Muscle of leg (tissue), 11 donors: ENCODE measurements around the gene LRRC36. TPM values are rescaled to one million over a fixed set of nuclear protein-coding genes. Genes with fewer than 3 reads are reported as not detected.
A peak's percentile ranks its signal among the peaks of the same experiment; 100 is the strongest.
"Not testable (repeated sequence)": the region's sequence is repeated elsewhere in the genome, so short reads cannot be mapped to it uniquely, and the experiment has no call there.

ENCODE experiments used
- DNase-seq: peaks from one replicate; pipeline ENCODE4 v3.0.0; 2013
- H3K27ac ChIP-seq: one replicate; pipeline ENCODE4 v1.5.1; 2013; ENCODE audit warnings: mild to moderate bottlenecking, low read length, control low read depth
- H3K27me3 ChIP-seq: one replicate; pipeline ENCODE4 v1.6.1; 2013; ENCODE audit warnings: low read length; ENCODE audit not compliant: control insufficient read depth, insufficient read depth
- H3K36me3 ChIP-seq: one replicate; pipeline ENCODE4 v1.6.1; 2013; ENCODE audit warnings: low read length; ENCODE audit not compliant: control insufficient read depth, insufficient read depth
- H3K4me1 ChIP-seq: one replicate; pipeline ENCODE4 v1.6.1; 2013; ENCODE audit warnings: low read length; ENCODE audit not compliant: control insufficient read depth, insufficient read depth
- H3K4me3 ChIP-seq: one replicate; pipeline ENCODE4 v1.5.1; 2013; ENCODE audit warnings: low read length, control low read depth
- H3K9me3 ChIP-seq: replicated peaks from 2 replicates; pipeline ENCODE4 v1.6.1; 2013; ENCODE audit warnings: low read depth, low read length; ENCODE audit not compliant: control insufficient read depth
- WGBS: methylation state at CpG from one replicate; pipeline ENCODE4 v1.1.5; 2013; ENCODE audit warnings: missing lambda C conversion rate; ENCODE audit not compliant: insufficient coverage; 5-methylcytosine and 5-hydroxymethylcytosine counted together
- polyA plus RNA-seq, 8 donors: library from polyadenylated mRNA; unstranded; fragments of 120-200 nt; gene quantifications; one replicate each; pipeline versions ENCODE4 v1.2.1 to v1.2.3, GENCODE V29; 2013; ENCODE audit warnings: inconsistent platforms in 1 of 8, low replicate concordance in 1 of 8; ENCODE audit not compliant: insufficient read length in 8 of 8, insufficient read depth in 1 of 8
- total RNA-seq: library from RNA; stranded (reverse); fragments of 120-200 nt; gene quantifications from one replicate; pipeline ENCODE4 v1.2.4, GENCODE V29; 2013

The LRRC36 gene
- total and polyA plus RNA-seq, 9 donors, result 0.21 to 2.4 (median 0.38) TPM; not detected in 1

GRCh38 chr16:67364600-67365235 is 38.1 kb downstream of the LRRC36 start:
- DNase-seq, result no peak
- H3K36me3 ChIP-seq, result no peaks in the 10 kb centered on the region
- peaks cover 2% of the 10 kb centered on the region for H3K27me3 ChIP-seq
- H3K4me3 ChIP-seq, result no peak overlapping the region
- H3K9me3 ChIP-seq, result no peaks in the 10 kb centered on the region
- no peaks in the 10 kb centered on the region for H3K4me1 ChIP-seq
- H3K27ac ChIP-seq, result no peak overlapping the region

- 90% methylated on average over 2 of the region's 4 CpGs for WGBS
- Histone ChIP-seq H3K4me3 (no peak overlapping the region), H3K4me1 (peaks cover 2% of the 10 kb centered on the region), H3K36me3 (no peaks in the 10 kb centered on the region), H3K27ac (no peak overlapping the region), H3K9me3 (no peaks in the 10 kb centered on the region), H3K27me3 (no peaks in the 10 kb centered on the region)
- DNase-seq, result no peak
These were observed 44.0 kb downstream of the LRRC36 start for GRCh38 chr16:67370661-67371060.

GRCh38 chr16:67372664-67373063 is 46.0 kb downstream of the LRRC36 start:
- H3K9me3 ChIP-seq, result no peaks in the 10 kb centered on the region
- no peak overlapping the region for H3K27ac ChIP-seq
- peaks cover 2% of the 10 kb centered on the region for H3K4me1 ChIP-seq
- H3K27me3 ChIP-seq, result no peaks in the 10 kb centered on the region
- H3K36me3 ChIP-seq, result no peaks in the 10 kb centered on the region
- peak; percentile 84 for DNase-seq
- H3K4me3 ChIP-seq, result no peak overlapping the region

- not testable (repeated sequence) for H3K27me3 ChIP-seq, H3K4me3 ChIP-seq, H3K9me3 ChIP-seq, H3K4me1 ChIP-seq, H3K27ac ChIP-seq, DNase-seq, H3K36me3 ChIP-seq
- whole genome bisulfite sequencing, result 94% methylated on average over 6 of the region's 11 CpGs
These were observed 49.4 kb downstream of the LRRC36 start for GRCh38 chr16:67376012-67376411.

- Histone ChIP-seq H3K27me3 (no peaks in the 10 kb centered on the region), H3K27ac (no peak overlapping the region), H3K4me3 (no peak overlapping the region), H3K9me3 (no peaks in the 10 kb centered on the region), H3K36me3 (no peaks in the 10 kb centered on the region), H3K4me1 (peaks cover 6% of the 10 kb centered on the region)
- peak; percentile 75 for DNase-seq
- no CpG with 5 or more reads among the region's 1 CpG for WGBS
These were observed 52.0 kb downstream of the LRRC36 start for GRCh38 chr16:67378642-67379041.

DNA sequence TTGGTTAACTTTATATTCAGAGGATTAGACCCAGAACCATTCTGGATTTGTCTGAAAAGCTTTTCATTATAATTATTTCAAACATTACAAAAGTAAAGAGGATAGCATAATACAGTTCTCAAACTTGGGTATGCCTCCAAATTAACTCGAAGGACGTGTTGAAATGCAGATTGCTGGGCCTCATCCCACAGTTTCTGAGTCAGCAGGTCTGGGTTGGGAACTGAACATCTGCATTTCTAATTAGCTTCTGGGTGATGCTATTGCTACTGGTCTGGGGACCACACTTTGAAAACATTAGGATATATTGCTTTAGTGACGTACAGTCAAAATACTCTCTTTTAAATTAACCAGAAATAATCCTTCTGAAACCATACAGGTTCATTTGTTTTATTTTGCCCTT is 56.7 kb downstream of the LRRC36 start:
- WGBS, result 64% methylated on average over 2 of the region's 3 CpGs
- no peaks in the 10 kb centered on the region for H3K9me3 ChIP-seq
- H3K4me1 ChIP-seq, result peaks cover 3% of the 10 kb centered on the region
- peak; percentile 36 for DNase-seq
- peaks cover 9% of the 10 kb centered on the region for H3K36me3 ChIP-seq
- no peak overlapping the region for H3K4me3 ChIP-seq
- no peak overlapping the region for H3K27ac ChIP-seq
- H3K27me3 ChIP-seq, result no peaks in the 10 kb centered on the region

GRCh38 chr16:67384778-67385510 is 58.3 kb downstream of the LRRC36 start:
- Histone ChIP-seq H3K4me3 (no peak overlapping the region), H3K9me3 (no peaks in the 10 kb centered on the region), H3K36me3 (peaks cover 20% of the 10 kb centered on the region), H3K27ac (no peak overlapping the region), H3K4me1 (peaks cover 12% of the 10 kb centered on the region), H3K27me3 (no peaks in the 10 kb centered on the region)
- 90% methylated on average over 3 of the region's 8 CpGs for WGBS
- peak; percentile 7 for DNase-seq

GRCh38 chr16:67386861-67387455 is 60.3 kb downstream of the LRRC36 start:
- H3K27me3 ChIP-seq, result no peaks in the 10 kb centered on the region
- H3K9me3 ChIP-seq, result no peaks in the 10 kb centered on the region
- no peak overlapping the region for H3K27ac ChIP-seq
- no peak overlapping the region for H3K4me3 ChIP-seq
- 68% methylated on average over 5 of the region's 5 CpGs for WGBS
- H3K36me3 ChIP-seq, result peaks cover 29% of the 10 kb centered on the region
- peaks cover 33% of the 10 kb centered on the region for H3K4me1 ChIP-seq
- DNase-seq, result no peak

DNA sequence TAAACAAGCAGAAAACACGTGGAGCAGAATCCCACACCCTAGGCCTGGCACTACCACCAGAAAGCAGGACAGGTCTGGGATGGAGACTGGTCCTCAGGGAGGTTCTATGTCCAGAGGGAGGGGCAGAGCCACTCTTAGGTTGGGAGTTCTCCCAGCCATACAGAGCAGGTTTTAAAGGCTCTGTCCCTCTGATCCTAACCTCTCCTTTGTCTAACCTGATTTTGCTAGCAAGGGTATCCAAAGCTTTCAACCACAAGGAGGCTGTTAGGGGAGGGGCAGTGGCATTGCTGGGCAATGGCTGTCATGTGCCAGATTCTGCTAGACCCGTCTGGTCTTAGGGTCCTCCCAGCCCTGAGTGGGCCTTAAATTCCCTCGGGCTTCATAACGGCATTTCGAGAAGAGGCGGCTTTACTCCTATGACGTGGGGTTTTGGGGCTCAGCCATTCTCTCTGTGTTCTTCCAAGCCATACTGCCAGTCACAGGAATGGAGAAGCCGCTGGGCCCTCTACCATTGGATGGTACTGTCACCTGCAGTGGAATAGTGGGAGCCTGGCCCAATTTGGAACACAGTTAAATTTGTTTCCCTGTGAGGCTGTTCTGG is 61.0 kb downstream of the LRRC36 start:
- WGBS, result 70% methylated on average over 6 of the region's 8 CpGs
- Histone ChIP-seq H3K9me3 (no peaks in the 10 kb centered on the region), H3K36me3 (peaks cover 29% of the 10 kb centered on the region), H3K27me3 (no peaks in the 10 kb centered on the region), H3K4me3 (no peak overlapping the region), H3K27ac (no peak overlapping the region), H3K4me1 (peaks cover 39% of the 10 kb centered on the region)
- peak; percentile 15 for DNase-seq

GRCh38 chr16:67388191-67388590 is 61.6 kb downstream of the LRRC36 start:
- no peaks in the 10 kb centered on the region for H3K27me3 ChIP-seq
- WGBS, result no CpG with 5 or more reads among the region's 8 CpGs
- H3K36me3 ChIP-seq, result peaks cover 29% of the 10 kb centered on the region
- H3K4me1 ChIP-seq, result peaks cover 45% of the 10 kb centered on the region
- no peaks in the 10 kb centered on the region for H3K9me3 ChIP-seq
- no peak for DNase-seq
- H3K27ac ChIP-seq, result no peak overlapping the region
- no peak overlapping the region for H3K4me3 ChIP-seq
